COLO668 (cell line): ENCODE measurements around the gene STAT4.

ENCODE experiments used
- DNase-seq: peaks from one replicate; lab custom pipeline; 2025; ENCODE audit not compliant: unreplicated experiment; lab: John Stamatoyannopoulos, UW

The STAT4 gene

GRCh38 chr2:191086706-191087105 is 64.1 kb downstream of the STAT4 start:
- DNase-seq, result no peak

GRCh38 chr2:191083540-191083939 is 67.3 kb downstream of the STAT4 start:
- no peak for DNase-seq

GRCh38 chr2:191082321-191082720 is 68.5 kb downstream of the STAT4 start:
- DNase-seq, result no peak

- no peak for DNase-seq
Observed at GRCh38 chr2:191081411-191082155, 69.2 kb downstream of the STAT4 start.

- DNase-seq, result no peak
Observed at GRCh38 chr2:191078165-191078867, 72.5 kb downstream of the STAT4 start.

- no peak for DNase-seq
Observed at GRCh38 chr2:191070276-191070675, 80.5 kb downstream of the STAT4 start.

GRCh38 chr2:191069606-191070005 is 81.2 kb downstream of the STAT4 start:
- no peak for DNase-seq

GRCh38 chr2:191066919-191067233 is 83.9 kb downstream of the STAT4 start:
- DNase-seq, result no peak

- no peak for DNase-seq
Observed at GRCh38 chr2:191066197-191066918, 84.4 kb downstream of the STAT4 start.

GRCh38 chr2:191065785-191066184 is 85.0 kb downstream of the STAT4 start:
- DNase-seq, result no peak

GRCh38 chr2:191064590-191064989 is 86.2 kb downstream of the STAT4 start:
- no peak for DNase-seq

- no peak for DNase-seq
Observed at GRCh38 chr2:191063584-191063983, 87.2 kb downstream of the STAT4 start.

- no peak for DNase-seq
Observed at GRCh38 chr2:191061381-191061980, 89.3 kb downstream of the STAT4 start.

GRCh38 chr2:191059308-191059707 is 91.5 kb downstream of the STAT4 start:
- no peak for DNase-seq

GRCh38 chr2:191056228-191056627 is 94.6 kb downstream of the STAT4 start:
- DNase-seq, result no peak

- DNase-seq, result no peak
Observed at GRCh38 chr2:191053256-191053655, 97.5 kb downstream of the STAT4 start.

- no peak for DNase-seq
Observed at GRCh38 chr2:191051825-191052778, 98.7 kb downstream of the STAT4 start.

- DNase-seq, result no peak
Observed at GRCh38 chr2:191051177-191051576, 99.6 kb downstream of the STAT4 start.

GRCh38 chr2:191050640-191050987 is 100.2 kb downstream of the STAT4 start:
- no peak for DNase-seq

- no peak for DNase-seq
Observed at GRCh38 chr2:191049728-191050639, 100.8 kb downstream of the STAT4 start.
